GM11168 (cell line): ENCODE data around the gene SERAC1.
"Not testable (repeated sequence)": the region's sequence is repeated elsewhere in the genome, so short reads cannot be mapped to it uniquely, and the experiment has no call there.

Source experiments
- in situ Hi-C: fragments of 300-500 bp; cut with MboI; formaldehyde crosslinking; loops from one replicate; pipeline ENCODE4 v1.12.0; 2022; ENCODE audit warnings: low sequenced_read_pairs; ENCODE audit not compliant: unreplicated experiment

SERAC1 gene

DNA sequence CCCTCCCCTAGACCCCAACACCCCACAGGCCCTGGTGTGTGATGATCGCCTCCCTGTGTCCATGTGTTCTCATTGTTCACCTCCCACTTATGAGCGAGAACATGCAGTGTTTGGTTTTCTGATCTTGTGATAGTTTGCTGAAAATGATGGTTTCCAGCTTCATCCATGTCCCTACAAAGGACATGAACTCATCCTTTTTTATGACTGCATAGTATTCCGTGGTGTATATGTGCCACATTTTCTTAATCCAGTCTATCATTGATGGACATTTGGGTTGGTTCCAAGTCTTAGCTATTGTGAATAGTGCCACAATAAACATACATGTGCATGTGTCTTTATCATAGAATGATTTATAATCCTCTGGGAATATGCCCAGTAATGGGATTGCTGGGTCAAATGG is 9.7 kb upstream of the SERAC1 start:
- in situ Hi-C loops, result loop anchor here (25.0 kb wide), 1 partner anchor 810 kb away; no protein-coding TSS in a partner anchor

DNA sequence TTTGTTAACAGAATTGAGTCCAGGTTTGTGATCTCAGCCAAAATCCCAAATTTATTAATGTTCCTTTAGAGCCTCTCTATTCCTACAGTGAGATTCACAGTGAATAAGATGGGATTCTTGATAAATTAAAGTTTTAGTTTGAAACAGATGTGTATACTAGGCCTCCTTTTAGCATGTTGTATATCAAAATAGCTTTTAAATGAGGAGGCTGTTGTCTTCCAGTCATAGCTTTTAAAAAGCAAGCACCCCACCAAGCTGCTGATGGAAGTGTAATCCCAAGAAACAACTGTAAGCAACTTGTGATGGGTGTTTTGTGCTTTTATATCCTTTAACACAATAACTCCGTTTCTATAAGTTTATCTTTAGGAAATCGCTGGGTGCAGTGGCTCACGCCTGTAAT is 7.0 kb upstream of the SERAC1 start:
- in situ Hi-C loops, result loop anchor here (25.0 kb wide), 1 partner anchor 812 kb away; no protein-coding TSS in a partner anchor

DNA sequence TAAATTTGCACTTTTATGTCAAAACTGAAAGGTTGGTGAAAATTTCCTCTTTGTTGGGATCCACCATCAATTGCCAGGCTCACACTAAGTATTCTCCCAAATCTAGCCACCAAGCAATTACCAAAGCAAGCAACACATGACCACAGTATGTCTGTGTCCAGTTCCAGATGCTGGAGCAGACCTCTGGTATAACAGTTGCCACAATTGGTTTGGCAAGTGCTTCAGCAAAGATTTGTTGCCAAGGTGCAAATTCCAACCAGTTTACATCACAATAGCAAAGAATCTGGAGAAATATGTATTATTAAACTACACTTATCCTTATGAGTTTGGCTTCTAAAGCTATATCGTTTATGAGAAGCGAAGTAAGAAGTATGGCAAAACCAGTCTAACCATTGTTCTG is 6.5 kb upstream of the SERAC1 start:
- in situ Hi-C loops, result no loop called here

DNA sequence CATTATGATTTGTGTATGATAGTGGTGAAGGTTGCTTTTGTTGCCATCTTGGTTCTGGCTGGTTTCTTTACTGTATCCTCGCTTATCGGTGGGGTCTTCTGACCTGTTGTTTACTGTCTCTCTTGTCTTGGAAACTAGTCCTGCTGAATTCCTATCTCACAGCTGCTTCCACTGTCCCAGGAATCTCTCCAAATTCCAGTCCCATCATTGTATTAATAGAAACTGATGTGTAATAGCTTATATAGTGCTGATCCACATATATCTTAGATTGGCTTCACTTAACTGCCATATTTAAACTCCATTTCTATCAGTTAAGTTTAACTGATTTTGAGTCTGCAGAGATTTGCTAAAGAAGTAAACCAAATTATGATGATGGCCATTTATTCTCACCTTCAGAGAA is 6.0 kb upstream of the SERAC1 start:
- in situ Hi-C loops, result no loop called here

DNA sequence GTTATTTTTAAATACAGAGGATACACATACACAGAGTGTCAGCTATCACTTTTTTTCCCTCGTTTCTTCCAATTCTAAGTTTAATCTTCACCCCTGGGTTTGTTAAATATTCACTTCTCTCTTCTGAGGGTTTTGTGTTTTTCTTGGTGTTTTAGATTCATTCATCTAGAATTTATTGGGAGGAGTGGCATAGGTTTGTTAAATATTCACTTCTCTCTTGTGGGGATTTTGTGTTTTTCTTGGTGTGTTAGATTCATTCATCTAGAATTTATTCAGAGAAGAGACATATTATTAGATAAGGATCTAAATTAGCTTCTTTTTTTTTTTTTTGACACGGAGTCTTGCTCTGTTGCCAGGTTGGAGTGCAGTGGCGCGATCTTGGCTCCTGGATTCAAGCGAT is 3.9 kb upstream of the SERAC1 start:
- in situ Hi-C loops, result no loop called here

DNA sequence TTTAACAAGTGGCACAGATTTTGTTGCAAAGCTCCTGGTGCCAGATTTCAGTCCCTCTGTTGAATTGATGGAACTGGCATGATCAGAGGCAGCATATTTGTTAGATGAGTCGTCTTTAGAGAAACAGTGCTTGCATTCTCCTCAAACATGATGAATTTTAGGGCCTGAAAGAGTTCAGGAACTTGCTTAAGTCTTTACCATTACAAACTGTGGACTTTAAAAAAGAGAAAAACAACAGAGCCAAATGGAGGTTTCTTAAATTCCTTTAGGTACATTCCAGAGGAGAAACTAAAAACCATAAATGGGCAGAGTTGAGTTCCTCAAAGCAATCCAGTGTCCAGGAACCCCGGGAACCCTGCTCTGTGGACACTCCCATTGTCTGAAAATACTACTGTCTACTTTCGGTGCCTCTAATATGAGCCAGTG is 2.6 kb upstream of the SERAC1 start:
- in situ Hi-C loops, result no loop called here

DNA sequence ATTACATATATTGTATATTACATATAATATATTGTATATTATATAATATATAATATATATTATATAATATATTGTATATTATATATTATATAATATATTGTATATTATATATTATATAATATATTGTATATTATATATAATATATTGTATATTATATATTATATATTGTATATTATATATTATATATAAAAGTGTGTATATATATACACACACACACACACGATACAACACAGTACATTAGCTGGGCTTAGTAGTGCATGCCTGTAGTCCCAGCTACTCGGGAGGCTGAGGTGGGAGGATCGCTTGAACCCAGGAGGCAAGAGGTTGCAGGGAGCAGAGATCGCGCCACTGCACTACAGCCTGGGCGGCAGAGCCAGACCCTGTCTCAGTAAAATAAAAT is 1.6 kb upstream of the SERAC1 start:
- in situ Hi-C loops, result not testable (repeated sequence)

DNA sequence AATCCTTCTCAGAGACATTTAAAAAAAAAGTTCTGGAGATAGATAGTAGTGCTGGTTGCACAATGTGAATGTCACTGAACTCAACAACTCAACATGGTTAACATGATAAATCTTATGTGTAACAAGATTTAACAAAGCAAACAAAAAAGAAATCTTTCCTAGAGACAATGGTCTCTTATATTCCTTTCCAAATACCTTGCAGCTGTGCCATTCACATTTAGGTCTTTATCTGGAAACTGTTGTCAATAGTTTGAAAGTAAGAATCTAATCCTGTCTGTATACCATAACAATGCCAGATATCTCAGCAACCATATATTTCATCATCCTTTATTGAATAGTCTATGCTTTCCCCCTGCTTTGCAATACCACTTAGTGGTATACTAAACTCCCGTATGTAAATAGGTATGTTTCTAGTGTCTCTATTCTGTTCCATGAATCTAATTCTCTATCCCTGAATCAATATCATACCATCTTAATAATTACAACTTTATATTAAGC is 2.1 kb downstream of the SERAC1 start:
- in situ Hi-C loops, result no loop called here

DNA sequence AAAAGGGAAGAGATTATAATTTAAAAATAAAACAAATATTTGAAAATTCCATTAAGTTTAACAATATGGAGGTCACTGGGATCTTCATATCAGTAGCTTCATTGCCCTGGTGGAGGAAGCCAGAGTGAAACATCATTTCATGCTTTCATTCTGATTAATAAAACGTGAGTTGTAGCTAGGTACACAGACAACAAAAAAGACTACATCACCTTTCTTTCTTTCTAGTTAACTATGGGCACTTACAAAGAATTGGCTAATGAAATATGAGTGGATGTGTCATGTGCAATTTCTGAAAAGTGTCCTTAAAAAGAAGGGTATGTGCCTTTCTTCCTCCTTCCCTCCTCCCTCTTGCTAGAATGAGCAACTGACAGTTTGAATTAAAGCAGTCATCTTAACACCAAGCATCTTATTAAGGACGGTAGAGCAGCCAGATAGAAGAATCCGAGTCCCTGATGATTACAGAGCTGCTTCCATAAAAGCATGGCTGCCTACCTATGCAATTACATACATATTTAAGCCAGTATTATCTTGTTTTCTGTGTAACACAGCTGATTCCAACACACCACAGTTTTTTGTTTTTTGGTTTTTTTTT is 3.4 kb downstream of the SERAC1 start:
- in situ Hi-C loops, result no loop called here

DNA sequence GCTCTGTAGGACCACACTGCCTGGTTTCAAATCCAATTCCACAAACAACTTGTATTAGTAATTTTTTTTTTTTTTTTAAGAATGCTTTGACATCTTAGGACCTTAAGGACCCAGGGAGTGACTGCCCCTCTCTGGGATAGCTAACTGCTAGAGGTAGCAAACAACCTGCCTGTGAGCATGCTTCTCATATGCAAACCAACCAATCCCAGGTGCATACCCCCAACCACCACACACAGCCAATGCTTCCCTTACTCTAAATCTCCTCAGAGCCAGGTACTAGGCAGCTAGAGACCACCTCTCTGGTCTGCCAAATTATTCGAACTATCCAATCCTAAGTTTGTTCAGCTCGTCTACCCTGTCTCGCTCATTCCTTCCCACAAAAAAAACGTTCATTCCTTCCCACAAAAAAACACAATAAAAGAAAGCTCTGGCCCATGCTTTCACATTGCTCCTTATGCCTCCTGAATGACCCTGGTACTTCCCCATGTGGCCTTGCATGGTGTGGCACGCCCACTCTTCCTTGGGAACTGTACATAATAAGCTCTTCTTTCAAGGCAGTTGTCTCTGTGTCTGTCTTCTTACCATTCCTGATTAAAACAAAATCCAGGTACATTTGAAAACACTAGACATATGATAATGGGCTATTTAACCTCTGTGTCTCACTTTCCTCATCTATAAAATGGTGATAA is 6.4 kb downstream of the SERAC1 start:
- in situ Hi-C loops, result no loop called here

DNA sequence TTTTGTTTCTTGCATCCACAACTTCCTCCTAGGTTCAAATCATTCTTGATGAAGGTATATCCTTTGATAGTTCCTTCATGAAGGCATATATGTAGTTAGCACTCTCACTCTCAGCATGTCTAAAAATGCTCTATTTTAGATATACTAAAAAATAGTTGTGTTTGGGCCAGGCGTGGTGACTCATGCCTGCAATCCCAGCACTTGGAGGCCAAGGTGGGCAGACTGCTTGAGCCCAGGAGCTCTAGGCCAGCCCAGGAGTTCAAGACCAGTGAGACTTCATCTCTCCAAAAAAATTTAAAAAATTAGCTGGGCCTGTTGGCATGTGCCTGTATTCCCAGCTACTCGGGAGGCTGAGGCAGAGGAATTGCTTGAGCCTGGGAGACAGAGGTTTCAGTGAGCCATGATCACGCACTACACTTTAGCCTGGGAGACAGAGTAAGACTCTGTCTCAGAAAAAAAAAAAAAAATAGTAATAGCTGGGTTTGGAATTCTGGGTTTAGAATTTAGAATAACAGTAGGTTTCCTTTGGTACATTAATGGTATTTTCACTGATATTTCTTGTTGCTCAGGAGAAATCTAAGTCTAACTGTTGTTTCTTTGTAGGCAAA is 7.0 kb downstream of the SERAC1 start:
- in situ Hi-C loops, result no loop called here

DNA sequence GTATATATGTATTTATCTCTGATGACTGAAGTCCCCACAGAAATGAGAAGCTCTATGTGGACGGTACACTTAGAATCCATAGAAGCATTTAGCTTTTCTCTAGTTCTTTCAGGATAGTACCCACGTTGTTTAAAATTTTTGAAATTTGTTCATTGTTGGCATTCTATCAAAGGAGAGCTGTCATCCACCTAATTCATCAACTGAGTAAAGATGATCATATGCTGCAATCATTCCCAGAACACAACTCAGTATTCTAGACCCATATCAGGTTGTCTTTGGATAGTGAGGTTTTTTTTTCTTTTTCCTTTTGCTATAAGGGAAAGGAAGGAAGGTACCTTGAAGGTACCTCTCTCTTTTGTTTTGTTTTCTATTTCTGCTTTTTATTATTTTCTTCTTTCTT is 9.3 kb downstream of the SERAC1 start:
- in situ Hi-C loops, result no loop called here

DNA sequence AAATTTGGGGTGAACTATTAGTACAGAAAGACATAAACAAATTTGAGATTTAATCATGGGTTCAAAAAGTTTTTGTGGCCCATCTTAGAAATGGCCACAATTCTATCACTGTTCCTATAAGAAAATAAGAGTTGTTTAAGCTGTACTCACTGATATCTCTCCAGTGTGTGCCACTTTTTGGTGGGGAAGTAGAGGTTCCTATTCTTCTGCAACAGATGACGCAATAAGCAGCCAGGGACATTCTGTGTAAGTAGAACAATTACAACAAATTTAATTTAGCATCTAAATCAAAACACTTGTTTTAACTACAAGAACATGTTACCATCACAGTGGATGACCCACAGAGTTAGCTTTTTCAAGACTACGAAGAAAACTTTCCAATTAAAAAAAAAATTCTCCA is 9.9 kb downstream of the SERAC1 start:
- in situ Hi-C loops, result no loop called here

DNA sequence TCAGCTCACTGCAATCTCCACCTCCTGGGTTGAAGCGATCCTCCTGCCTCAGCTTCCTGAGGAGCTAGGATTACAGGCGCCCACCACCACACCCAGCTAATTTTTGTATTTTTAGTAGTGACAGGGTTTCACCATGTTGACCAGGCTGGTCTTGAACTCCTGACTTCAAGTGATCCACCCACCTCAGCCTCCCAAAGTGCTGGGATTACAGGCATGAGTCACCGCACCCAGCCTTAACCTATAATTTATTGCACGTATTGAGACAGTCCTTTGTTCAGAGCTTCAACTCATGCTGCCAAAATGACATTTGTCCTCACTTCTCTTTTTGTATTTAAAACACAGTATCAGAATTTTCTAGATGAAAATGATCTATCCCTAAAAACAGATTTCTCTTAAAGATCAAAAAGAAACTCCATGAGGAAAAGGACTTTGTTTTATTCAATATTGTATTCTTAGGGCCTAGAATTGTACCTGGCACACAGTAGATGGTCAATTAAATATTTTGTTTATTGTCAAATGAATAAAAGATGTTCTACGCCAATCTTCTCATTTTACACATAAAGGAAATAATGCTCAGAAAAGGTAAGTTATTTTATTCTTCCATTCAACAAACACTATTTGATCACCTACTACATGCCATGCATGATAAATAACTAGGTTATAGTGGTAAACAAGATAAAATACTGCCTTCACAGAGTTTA is 10.8 kb downstream of the SERAC1 start:
- in situ Hi-C loops, result no loop called here

DNA sequence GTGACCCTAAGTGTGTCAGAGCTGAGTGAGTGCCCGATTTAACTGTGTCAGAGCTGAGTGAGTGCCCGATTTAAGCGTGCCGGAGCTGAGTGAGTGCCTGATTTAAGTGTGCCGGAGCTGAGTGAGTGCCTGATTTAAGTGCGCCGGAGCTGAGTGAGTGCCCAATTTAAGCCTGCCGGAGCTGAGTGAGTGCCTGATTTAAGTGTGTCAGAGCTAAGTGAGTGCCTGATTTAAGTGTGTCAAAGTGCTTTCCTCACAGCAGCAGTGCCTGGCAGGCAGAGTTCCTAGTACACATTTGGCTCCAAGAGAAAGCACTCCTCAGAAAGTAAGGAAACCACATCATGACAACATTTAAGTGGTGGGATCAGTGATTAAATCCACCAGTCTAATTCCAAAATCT is 13.2 kb downstream of the SERAC1 start:
- in situ Hi-C loops, result no loop called here

DNA sequence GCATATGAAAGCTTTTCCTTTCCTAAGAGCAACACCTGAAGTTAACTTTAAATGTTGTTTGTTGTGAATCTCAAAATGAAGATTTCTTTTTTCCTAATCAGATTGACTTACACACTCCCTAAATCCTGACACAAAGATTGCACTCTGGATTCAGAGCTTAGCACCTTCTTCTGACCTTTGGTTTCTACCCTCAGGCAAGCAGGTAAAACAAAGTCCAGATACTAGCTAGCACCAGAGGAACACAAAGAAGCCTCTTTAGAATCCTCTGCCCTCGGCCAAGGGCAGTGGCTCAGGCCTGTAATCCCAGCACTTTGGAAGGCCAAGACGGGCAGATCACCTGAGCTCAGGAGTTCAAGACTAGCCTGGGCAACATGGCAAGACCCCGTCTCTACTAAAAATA is 14.5 kb downstream of the SERAC1 start:
- in situ Hi-C loops, result no loop called here

DNA sequence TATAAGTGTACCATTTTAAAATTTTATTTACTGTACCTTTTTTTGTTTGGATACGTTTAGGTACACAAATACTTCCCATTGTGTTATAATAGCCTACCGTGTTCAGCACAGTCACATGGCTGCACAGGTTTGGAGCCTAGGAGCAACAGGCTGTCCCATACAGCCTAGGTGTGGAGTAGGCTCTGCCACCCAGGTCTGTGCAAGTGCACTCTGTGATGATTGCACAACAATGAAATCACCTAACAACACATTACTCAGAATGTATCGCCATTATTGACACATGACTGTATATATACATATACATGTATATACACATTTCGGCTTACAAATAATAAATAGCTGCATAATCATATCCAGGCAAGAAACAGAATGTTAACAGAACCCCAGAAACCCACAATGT is 15.4 kb downstream of the SERAC1 start:
- in situ Hi-C loops, result no loop called here

DNA sequence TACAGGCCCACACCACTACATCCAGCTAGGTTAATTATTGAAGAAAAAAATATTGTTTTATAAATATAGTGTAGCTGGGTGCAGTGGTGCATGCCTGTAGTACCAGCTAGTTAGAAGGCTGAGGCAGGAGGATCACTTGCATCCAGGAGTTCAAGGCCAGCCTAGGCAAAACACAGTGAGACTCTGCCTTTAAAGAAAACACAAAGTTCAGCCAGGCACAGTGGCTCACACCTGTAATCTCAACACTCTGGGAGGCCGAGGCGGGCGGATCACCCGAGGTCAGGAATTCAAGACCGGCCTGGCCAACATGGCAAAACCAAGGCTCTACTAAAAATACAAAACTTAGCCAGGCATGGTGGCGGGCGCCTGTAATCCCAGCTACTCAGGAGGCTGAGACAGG is 16.0 kb downstream of the SERAC1 start:
- in situ Hi-C loops, result not testable (repeated sequence)

DNA sequence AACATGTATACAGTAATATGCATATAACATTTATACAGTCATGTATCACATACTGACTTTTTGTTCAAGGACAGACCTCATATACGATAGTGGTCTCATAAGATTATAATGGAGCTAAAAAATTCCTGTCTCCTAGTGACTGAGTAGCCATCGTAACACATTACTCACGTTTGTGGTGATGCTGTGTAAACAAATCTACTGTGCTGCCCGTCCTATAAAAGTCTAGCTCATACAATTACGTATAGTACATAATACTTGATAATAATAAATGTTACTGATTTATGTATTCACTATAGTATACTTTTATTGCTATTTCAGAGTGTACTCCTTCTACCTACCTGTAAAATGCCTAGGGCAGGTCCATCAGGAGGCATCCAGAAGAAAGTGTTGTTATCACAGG is 17.4 kb downstream of the SERAC1 start:
- in situ Hi-C loops, result no loop called here

DNA sequence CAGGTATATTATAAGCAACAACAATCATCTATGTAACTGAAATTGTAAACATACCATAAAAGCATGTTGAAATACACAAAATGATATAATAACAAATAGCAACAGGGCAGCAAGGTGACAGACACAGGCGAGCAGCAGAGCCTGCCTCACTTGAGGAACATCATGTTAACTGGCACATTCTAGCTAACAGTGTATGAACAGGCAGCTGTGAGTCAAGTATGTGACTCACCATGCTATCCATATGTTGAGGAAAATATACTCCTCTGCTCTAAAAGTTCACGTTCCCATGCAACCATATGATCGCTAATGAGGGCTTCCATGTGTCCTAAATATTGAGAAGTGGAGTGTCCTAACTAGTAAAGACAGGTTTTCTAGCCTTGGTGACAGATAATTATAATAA is 18.4 kb downstream of the SERAC1 start:
- in situ Hi-C loops, result no loop called here

DNA sequence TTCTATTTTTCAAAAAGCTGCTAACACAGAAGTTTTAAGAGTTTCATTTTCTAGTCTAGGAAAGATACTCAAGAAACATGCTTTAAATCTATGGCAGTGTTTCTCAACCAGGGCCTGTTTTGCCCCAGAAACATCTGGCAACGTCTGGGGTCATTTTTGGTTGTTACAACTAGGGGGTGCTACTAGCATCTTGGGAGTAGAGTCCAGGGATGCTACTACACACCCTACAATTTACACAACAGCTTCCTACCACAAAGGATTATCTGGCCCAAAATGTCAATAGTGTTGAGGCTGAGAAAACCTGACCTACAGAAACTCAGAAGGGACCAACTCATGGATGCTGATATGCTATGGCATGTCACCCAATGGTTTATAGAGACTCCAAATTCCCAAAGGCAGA is 24.4 kb downstream of the SERAC1 start:
- in situ Hi-C loops, result no loop called here
